Fibroblast of lung (primary cell): Measurements from ENCODE around the gene RPL18A. TPM values are rescaled to one million over a fixed set of nuclear protein-coding genes. Genes with fewer than 3 reads are reported as not detected.

Source experiments
- DNase-seq, 2 donors: peaks; one replicate each; pipeline versions ENCODE4 v3.0.0 to v3.0.0-alpha.2; 2010; ENCODE audit warnings: low read depth in 2 of 2
- H2AFZ ChIP-seq: 2 replicates; pipeline ENCODE4 v1.5.1; 2012; ENCODE audit warnings: low read length, control low read depth, inconsistent platforms
- H3K27ac ChIP-seq: 2 replicates; pipeline ENCODE4 v1.5.1; 2011; ENCODE audit warnings: low read length, control low read depth; ENCODE audit not compliant: insufficient read depth
- H3K27me3 ChIP-seq: 2 replicates; pipeline ENCODE4 v1.5.1; 2011; ENCODE audit warnings: mild to moderate bottlenecking, low read length; ENCODE audit not compliant: control insufficient read depth, insufficient read depth
- H3K36me3 ChIP-seq: 2 replicates; pipeline ENCODE4 v1.5.1; 2011; ENCODE audit warnings: low read length; ENCODE audit not compliant: control insufficient read depth, insufficient read depth
- H3K4me1 ChIP-seq: 2 replicates; pipeline ENCODE4 v1.5.1; 2011; ENCODE audit warnings: low read length; ENCODE audit not compliant: control insufficient read depth, insufficient read depth; ENCODE audit errors: extremely low read depth
- H3K4me2 ChIP-seq: 2 replicates; pipeline ENCODE4 v1.5.1; 2011; ENCODE audit warnings: low read length, control low read depth; ENCODE audit not compliant: insufficient read depth; ENCODE audit errors: extremely low read depth
- H3K4me3 ChIP-seq, 4 experiments: fragments of 200-600 bp in 1 of 4; sonication (generic) in 1 of 4; replicated peaks in 1 of 4; 2 replicates each; pipeline ENCODE4 v1.5.1; 2011 to 2016; ENCODE audit warnings: low read length in 4 of 4, low read depth in 3 of 4, mild to moderate bottlenecking in 3 of 4, control low read depth in 2 of 4, inconsistent platforms in 1 of 4, mixed read lengths in 1 of 4; ENCODE audit not compliant: insufficient read depth in 1 of 4; ENCODE audit errors: control extremely low read depth in 1 of 4
- H3K79me2 ChIP-seq: 2 replicates; pipeline ENCODE4 v1.5.1; 2012; ENCODE audit warnings: mild to moderate bottlenecking, low read length, inconsistent platforms; ENCODE audit not compliant: control insufficient read depth, insufficient read depth
- H3K9ac ChIP-seq: 2 replicates; pipeline ENCODE4 v1.5.1; 2011; ENCODE audit warnings: mild to moderate bottlenecking, low read length, control low read depth; ENCODE audit not compliant: insufficient read depth
- H3K9me3 ChIP-seq: 2 replicates; pipeline ENCODE4 v1.5.1; 2012; ENCODE audit warnings: low read depth, low read length; ENCODE audit not compliant: control insufficient read depth, insufficient read depth
- H4K20me1 ChIP-seq: 2 replicates; pipeline ENCODE4 v1.5.1; 2011; ENCODE audit warnings: low read length; ENCODE audit not compliant: control insufficient read depth, insufficient read depth; ENCODE audit errors: extremely low read depth
- EZH2 ChIP-seq: IDR thresholded peaks from 2 replicates; pipeline ENCODE4 v1.5.1; 2012; ENCODE audit warnings: low read length, control low read depth, mild to moderate bottlenecking; ENCODE audit errors: missing control alignments
- polyA plus RNA-seq, 2 donors: library from polyadenylated mRNA; depleted of rRNA in 1 of 2; stranded (reverse) in 1 of 2; unstranded in 1 of 2; fragments of >200 nt; gene quantifications; 2 replicates each; pipeline ENCODE4 v1.2.1, GENCODE V29; 2011 to 2012; ENCODE audit warnings: missing spikeins in 1 of 2
- total RNA-seq: library from RNA; depleted of rRNA; stranded (reverse); fragments of >200 nt; gene quantifications from 2 replicates; pipeline ENCODE4 v1.2.1, GENCODE V29; 2014
- TF ChIP-seq, protein P1 (sequence below), 2 donors: IDR thresholded peaks in 1 of 2; conservative IDR thresholded peaks in 1 of 2; 1 replicate in 1 of 2; 2 replicates in 1 of 2; pipeline ENCODE4 v1.5.1; 2011 to 2012; ENCODE audit warnings: low read length in 2 of 2, control low read depth in 1 of 2, inconsistent platforms in 1 of 2, low read depth in 1 of 2, mild to moderate bottlenecking in 1 of 2

RPL18A gene
- total and polyA plus RNA-seq, 2 donors (not counting 1 experiment from before 2014, with no cell fraction given), result 891 to 1,148 TPM

DNA sequence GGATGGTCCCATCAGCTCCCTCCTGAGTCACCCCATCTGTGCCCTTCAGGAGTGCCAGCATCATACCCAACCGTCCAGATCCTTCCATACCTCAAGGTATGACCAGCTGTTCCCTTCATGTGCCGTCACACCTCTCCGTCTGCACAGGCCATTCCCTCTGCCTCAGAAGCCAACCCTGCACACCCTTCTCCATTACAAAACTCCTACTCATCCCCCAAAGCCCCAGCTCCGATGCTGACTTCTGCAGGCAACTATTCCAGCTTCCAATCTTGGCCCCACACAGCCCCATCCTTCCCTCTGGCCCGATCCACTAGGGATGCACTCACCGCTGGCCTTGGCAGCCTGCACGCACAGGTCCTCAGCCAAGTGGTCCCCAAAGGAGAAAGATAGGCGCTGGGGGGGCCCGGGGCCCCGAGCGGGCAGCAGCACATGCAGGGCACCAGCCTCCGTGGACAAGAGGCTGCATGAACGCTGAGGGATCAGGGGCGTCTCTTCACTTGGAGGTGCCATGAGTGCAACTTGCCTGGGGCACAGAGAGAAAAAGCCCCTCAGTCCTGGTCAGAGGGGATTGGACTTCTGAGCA lies 15.7 kb upstream of the RPL18A start:
- TF ChIP-seq, protein P1, sequence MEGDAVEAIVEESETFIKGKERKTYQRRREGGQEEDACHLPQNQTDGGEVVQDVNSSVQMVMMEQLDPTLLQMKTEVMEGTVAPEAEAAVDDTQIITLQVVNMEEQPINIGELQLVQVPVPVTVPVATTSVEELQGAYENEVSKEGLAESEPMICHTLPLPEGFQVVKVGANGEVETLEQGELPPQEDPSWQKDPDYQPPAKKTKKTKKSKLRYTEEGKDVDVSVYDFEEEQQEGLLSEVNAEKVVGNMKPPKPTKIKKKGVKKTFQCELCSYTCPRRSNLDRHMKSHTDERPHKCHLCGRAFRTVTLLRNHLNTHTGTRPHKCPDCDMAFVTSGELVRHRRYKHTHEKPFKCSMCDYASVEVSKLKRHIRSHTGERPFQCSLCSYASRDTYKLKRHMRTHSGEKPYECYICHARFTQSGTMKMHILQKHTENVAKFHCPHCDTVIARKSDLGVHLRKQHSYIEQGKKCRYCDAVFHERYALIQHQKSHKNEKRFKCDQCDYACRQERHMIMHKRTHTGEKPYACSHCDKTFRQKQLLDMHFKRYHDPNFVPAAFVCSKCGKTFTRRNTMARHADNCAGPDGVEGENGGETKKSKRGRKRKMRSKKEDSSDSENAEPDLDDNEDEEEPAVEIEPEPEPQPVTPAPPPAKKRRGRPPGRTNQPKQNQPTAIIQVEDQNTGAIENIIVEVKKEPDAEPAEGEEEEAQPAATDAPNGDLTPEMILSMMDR (conservative IDR thresholded peaks at IDR 0.05 in 1 of 2, IDR thresholded peaks at IDR 0.05 in 1 of 2; ENCODE audit: low read depth in 1 of 2, low read length in 2 of 2), result no peak
- TF ChIP-seq EZH2, result no peak

GRCh38 chr19:17846146-17846545 lies 13.6 kb upstream of the RPL18A start:
- TF ChIP-seq, protein P1 (conservative IDR thresholded peaks at IDR 0.05 in 1 of 2, IDR thresholded peaks at IDR 0.05 in 1 of 2; ENCODE audit: low read depth in 1 of 2, low read length in 2 of 2), result no peak
- TF ChIP-seq EZH2, result no peak
- no peak for DNase-seq
- H3K4me2 ChIP-seq, result no peak overlapping the region

More for the DNA sequence above, 15.7 kb upstream of the RPL18A start:
- Histone ChIP-seq H3K27ac (no peak overlapping the region), H3K27me3 (no peaks in the 10 kb centered on the region), H3K9ac (no peak overlapping the region), H4K20me1 (no peaks in the 10 kb centered on the region), H3K4me3 (no peak overlapping the region), H3K9me3 (no peaks in the 10 kb centered on the region), H3K4me2 (no peak overlapping the region), H3K36me3 (no peaks in the 10 kb centered on the region), H3K4me1 (peaks cover 2% of the 10 kb centered on the region), H3K79me2 (no peaks in the 10 kb centered on the region), H2AFZ (no peak overlapping the region)
- no peak for DNase-seq

GRCh38 chr19:17847538-17848366 lies 12.0 kb upstream of the RPL18A start, which contains the start of gene JAK3:
JAK3 (minus strand) TSS chr19:17847982; CDS start chr19:17844417, 3,565 bp downstream.
- peak within 1 kb of the TSS; percentile 60 for H2AFZ ChIP-seq
- peak; percentile 52 to 62 for DNase-seq
- peak within 1 kb of the TSS in 2 of 4 experiments; percentile 16 to 46 for H3K4me3 ChIP-seq
- no peaks in the 10 kb centered on the region for H3K4me1 ChIP-seq
- peak within 1 kb of the TSS; percentile 25 for H3K9ac ChIP-seq
- no peaks in the 10 kb centered on the region for H3K79me2 ChIP-seq
- peak within 1 kb of the TSS; percentile 4 for H3K4me2 ChIP-seq
- no peaks in the 10 kb centered on the region for H3K27me3 ChIP-seq
- TF ChIP-seq, protein P1 (conservative IDR thresholded peaks at IDR 0.05 in 1 of 2, IDR thresholded peaks at IDR 0.05 in 1 of 2; ENCODE audit: low read depth in 1 of 2, low read length in 2 of 2), result no peak
- TF ChIP-seq EZH2, result no peak
- H4K20me1 ChIP-seq, result no peaks in the 10 kb centered on the region
- no peak within 1 kb of the TSS for H3K27ac ChIP-seq
- H3K36me3 ChIP-seq, result no peaks in the 10 kb centered on the region
- no peaks in the 10 kb centered on the region for H3K9me3 ChIP-seq

More at GRCh38 chr19:17846146-17846545, 13.6 kb upstream of the RPL18A start:
- Histone ChIP-seq H3K9ac (no peak overlapping the region), H3K36me3 (no peaks in the 10 kb centered on the region), H3K4me3 (no peak overlapping the region), H3K27ac (no peak overlapping the region), H3K79me2 (no peaks in the 10 kb centered on the region), H3K9me3 (no peaks in the 10 kb centered on the region), H2AFZ (no peak overlapping the region), H3K4me1 (peaks cover 2% of the 10 kb centered on the region), H3K27me3 (no peaks in the 10 kb centered on the region), H4K20me1 (no peaks in the 10 kb centered on the region)
